Neural progenitor cell (in vitro differentiated cells): Measurements from ENCODE around the gene GALNT18. TPM values are rescaled to one million over a fixed set of nuclear protein-coding genes. Genes with fewer than 3 reads are reported as not detected.

Source experiments
- DNase-seq: peaks from one replicate; pipeline ENCODE4 v3.0.0-alpha.2; 2016; ENCODE audit warnings: low spot score
- H2AFZ ChIP-seq: fragments of 200-600 bp; sonication (generic); replicated peaks from 2 replicates; pipeline ENCODE4 v1.6.1; 2016; ENCODE audit warnings: antibody characterized with exemption
- H3F3A ChIP-seq: fragments of 200-600 bp; sonication (generic); 2 replicates; pipeline ENCODE4 v1.6.1; 2016; ENCODE audit warnings: antibody characterized with exemption, low read depth
- H3K27ac ChIP-seq: fragments of 200-600 bp; sonication (generic); 2 replicates; pipeline ENCODE4 v1.5.1; 2016; ENCODE audit warnings: mild to moderate bottlenecking
- H3K27me3 ChIP-seq: fragments of 200-600 bp; sonication (generic); 2 replicates; pipeline ENCODE4 v1.6.1; 2016; ENCODE audit warnings: mild to moderate bottlenecking, moderate library complexity
- H3K36me3 ChIP-seq: fragments of 200-600 bp; sonication (generic); 2 replicates; pipeline ENCODE4 v1.5.1; 2016
- H3K4me1 ChIP-seq: fragments of 200-600 bp; sonication (generic); 2 replicates; pipeline ENCODE4 v1.6.1; 2016; ENCODE audit warnings: mixed run types
- H3K4me2 ChIP-seq: fragments of 200-600 bp; sonication (generic); 2 replicates; pipeline ENCODE4 v1.6.1; 2016
- H3K4me3 ChIP-seq: fragments of 200-600 bp; sonication (generic); 2 replicates; pipeline ENCODE4 v1.5.1; 2016
- H3K79me2 ChIP-seq: fragments of 200-600 bp; sonication (generic); 2 replicates; pipeline ENCODE4 v1.6.1; 2016; ENCODE audit warnings: low read depth
- H3K9ac ChIP-seq: fragments of 200-600 bp; sonication (generic); 2 replicates; pipeline ENCODE4 v1.6.1; 2016
- H3K9me3 ChIP-seq: fragments of 200-600 bp; sonication (generic); 2 replicates; pipeline ENCODE4 v1.5.1; 2016; ENCODE audit warnings: low read depth
- H4K20me1 ChIP-seq: fragments of 200-600 bp; sonication (generic); 2 replicates; pipeline ENCODE4 v1.6.1; 2016; ENCODE audit warnings: low read depth
- H3K27ac Mint-ChIP-seq: 3 replicates; pipeline ENCODE4 v1.8.0; 2021; ENCODE audit warnings: mixed read lengths
- H3K27me3 Mint-ChIP-seq: 2 replicates; pipeline ENCODE4 v1.8.0; 2022; ENCODE audit warnings: low read depth, mild to moderate bottlenecking, inconsistent platforms, moderate library complexity, mixed read lengths; ENCODE audit not compliant: insufficient read depth
- H3K36me3 Mint-ChIP-seq: 3 replicates; pipeline ENCODE4 v1.8.0; 2021; ENCODE audit warnings: mixed read lengths
- H3K4me1 Mint-ChIP-seq: 3 replicates; pipeline ENCODE4 v1.8.0; 2021; ENCODE audit warnings: mixed read lengths
- H3K4me3 Mint-ChIP-seq: 3 replicates; pipeline ENCODE4 v1.8.0; 2021; ENCODE audit warnings: mild to moderate bottlenecking, moderate library complexity, mixed read lengths
- H3K9me3 Mint-ChIP-seq: 3 replicates; pipeline ENCODE4 v1.8.0; 2020; ENCODE audit warnings: mixed read lengths
- EZH2 ChIP-seq: fragments of 200-600 bp; sonication (generic); IDR thresholded peaks from 2 replicates; pipeline ENCODE4 v1.6.1; 2017; ENCODE audit warnings: antibody characterized with exemption, mild to moderate bottlenecking, moderate library complexity
- EZH2phosphoT487 ChIP-seq: fragments of 200-600 bp; sonication (generic); IDR thresholded peaks from 2 replicates; pipeline ENCODE4 v1.6.1; 2017; ENCODE audit warnings: antibody characterized with exemption
- total RNA-seq: library from RNA; depleted of rRNA; stranded (reverse); fragments of >200 nt; gene quantifications from 2 replicates; pipeline ENCODE4 v1.2.3, GENCODE V29; 2015; ENCODE audit warnings: low replicate concordance
- TF ChIP-seq, protein P1 (sequence below): fragments of 200-600 bp; sonication (generic); IDR thresholded peaks from 2 replicates; pipeline ENCODE4 v1.5.1; 2017; ENCODE audit warnings: antibody characterized with exemption, mild to moderate bottlenecking

Gene GALNT18
- total RNA-seq, 1 donor from 2014 or later = 2.4 TPM

DNA sequence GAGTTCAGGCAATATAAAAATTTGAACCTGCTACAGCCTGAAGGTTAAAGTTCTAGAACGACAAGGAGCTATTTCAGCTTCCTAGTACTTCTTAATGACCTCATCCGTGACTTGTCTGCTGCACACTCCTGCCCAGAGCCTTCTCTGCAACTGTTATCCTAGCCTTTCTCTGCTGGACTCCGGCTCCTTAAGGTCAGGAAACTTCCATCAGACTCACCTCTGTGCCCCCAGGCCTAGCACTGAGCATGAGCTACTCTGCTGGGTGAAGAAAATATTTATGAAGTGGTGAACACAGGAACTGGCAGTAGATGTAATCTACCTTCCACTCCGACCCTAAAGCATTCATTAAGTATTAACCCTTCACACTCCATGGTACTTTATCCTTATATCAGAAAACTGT lies 287.2 kb downstream of the GALNT18 start:
- H3K9me3 ChIP-seq = no peaks in the 10 kb centered on the region
- no peak for DNase-seq
- no peaks in the 10 kb centered on the region for H3K36me3 Mint-ChIP-seq
- TF ChIP-seq EZH2phosphoT487 = no peak
- TF ChIP-seq, protein P1, sequence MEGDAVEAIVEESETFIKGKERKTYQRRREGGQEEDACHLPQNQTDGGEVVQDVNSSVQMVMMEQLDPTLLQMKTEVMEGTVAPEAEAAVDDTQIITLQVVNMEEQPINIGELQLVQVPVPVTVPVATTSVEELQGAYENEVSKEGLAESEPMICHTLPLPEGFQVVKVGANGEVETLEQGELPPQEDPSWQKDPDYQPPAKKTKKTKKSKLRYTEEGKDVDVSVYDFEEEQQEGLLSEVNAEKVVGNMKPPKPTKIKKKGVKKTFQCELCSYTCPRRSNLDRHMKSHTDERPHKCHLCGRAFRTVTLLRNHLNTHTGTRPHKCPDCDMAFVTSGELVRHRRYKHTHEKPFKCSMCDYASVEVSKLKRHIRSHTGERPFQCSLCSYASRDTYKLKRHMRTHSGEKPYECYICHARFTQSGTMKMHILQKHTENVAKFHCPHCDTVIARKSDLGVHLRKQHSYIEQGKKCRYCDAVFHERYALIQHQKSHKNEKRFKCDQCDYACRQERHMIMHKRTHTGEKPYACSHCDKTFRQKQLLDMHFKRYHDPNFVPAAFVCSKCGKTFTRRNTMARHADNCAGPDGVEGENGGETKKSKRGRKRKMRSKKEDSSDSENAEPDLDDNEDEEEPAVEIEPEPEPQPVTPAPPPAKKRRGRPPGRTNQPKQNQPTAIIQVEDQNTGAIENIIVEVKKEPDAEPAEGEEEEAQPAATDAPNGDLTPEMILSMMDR = no peak
- no peak for TF ChIP-seq EZH2
- H3K4me2 ChIP-seq = no peak overlapping the region
- no peak overlapping the region for H3K27ac Mint-ChIP-seq
- no peaks in the 10 kb centered on the region for H3K4me1 ChIP-seq
- H3F3A ChIP-seq = no peaks in the 10 kb centered on the region
- no peak overlapping the region for H3K27ac ChIP-seq
- peaks cover 27% of the 10 kb centered on the region for H3K4me1 Mint-ChIP-seq
- H3K9ac ChIP-seq = no peak overlapping the region
- no peaks in the 10 kb centered on the region for H3K36me3 ChIP-seq
- peaks cover 2% of the 10 kb centered on the region for H3K27me3 Mint-ChIP-seq
- H3K79me2 ChIP-seq = no peaks in the 10 kb centered on the region
- H2AFZ ChIP-seq = no peak overlapping the region
- no peak overlapping the region for H3K4me3 Mint-ChIP-seq
- no peaks in the 10 kb centered on the region for H3K27me3 ChIP-seq
- H3K9me3 Mint-ChIP-seq = no peaks in the 10 kb centered on the region
- no peaks in the 10 kb centered on the region for H4K20me1 ChIP-seq
- H3K4me3 ChIP-seq = no peak overlapping the region

DNA sequence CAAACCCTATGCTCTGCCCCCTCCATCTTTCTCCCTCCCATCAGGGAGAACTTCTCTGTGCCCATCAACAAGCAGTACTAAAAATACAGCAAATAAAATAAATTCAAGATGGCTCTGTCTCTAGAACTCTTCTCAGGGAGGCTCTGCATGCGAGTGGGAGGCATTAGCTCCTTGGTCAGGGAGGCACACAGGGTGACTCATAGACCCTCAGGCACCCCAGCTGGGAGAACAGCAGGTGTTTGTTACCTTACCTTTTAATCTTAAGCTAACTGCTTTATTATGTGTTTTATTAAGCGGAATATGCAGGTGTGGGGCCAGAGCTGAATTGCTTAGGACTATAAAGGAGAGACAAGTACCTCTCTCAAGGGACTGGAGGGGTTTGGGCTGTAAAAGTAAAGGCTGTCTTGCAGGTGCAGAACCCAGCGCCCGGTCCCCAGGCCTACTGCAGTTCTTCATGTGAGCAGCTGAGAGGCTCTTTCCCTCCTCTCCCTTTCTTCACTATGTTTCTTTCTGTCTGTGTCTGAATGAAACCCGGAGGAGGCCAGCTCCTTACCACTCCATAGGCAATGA lies 289.6 kb downstream of the GALNT18 start:
- Mint-ChIP-seq H3K4me1 (peaks cover 23% of the 10 kb centered on the region), H3K27me3 (peaks cover 2% of the 10 kb centered on the region), H3K9me3 (no peaks in the 10 kb centered on the region), H3K4me3 (no peak overlapping the region), H3K36me3 (no peaks in the 10 kb centered on the region), H3K27ac (no peak overlapping the region)
- Histone ChIP-seq H3K27me3 (no peaks in the 10 kb centered on the region), H2AFZ (no peak overlapping the region), H3K4me3 (no peak overlapping the region), H3K79me2 (no peaks in the 10 kb centered on the region), H3K9ac (no peak overlapping the region), H3K4me1 (no peaks in the 10 kb centered on the region), H4K20me1 (no peaks in the 10 kb centered on the region), H3F3A (no peaks in the 10 kb centered on the region), H3K27ac (no peak overlapping the region), H3K9me3 (no peaks in the 10 kb centered on the region), H3K4me2 (no peak overlapping the region), H3K36me3 (no peaks in the 10 kb centered on the region)
- DNase-seq = no peak
- TF ChIP-seq EZH2 (no peak), EZH2phosphoT487 (no peak)
- TF ChIP-seq, protein P1 = no peak

DNA sequence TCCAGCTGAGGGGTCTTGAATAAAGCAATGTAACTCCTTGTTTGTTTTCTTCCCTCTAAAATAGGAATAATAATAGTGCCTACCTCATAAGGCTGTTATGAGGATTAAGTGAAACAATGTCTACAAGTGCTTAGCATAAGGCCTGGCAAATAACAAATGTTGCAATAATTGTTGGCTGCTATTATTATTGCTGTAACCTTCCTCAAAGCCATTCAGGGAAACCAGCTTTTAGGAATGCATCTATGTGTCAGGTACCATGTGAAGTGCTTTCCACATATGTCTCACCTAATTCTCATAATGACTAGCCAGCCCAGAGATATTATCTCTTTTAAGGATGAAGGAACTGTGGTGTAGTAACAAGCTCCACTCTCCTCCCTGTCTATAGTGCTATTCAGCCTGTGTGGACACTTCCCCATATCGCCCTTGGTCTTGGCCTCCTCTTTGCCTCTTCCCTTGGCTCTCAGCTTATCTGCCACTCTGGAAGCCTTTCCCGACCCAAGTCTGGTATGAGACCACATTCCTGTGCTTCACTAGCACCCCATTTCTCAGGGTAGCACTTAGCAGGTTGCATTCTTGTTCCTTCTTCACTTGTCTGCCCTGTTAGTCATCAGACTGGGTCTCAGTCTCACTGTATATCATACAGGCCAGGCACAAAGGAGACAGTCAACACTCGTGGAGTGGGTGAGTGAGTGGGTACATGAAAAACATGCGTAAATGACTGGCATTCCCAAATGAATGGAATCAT lies 292.6 kb downstream of the GALNT18 start:
- no peak for TF ChIP-seq EZH2phosphoT487
- TF ChIP-seq EZH2 = no peak
- TF ChIP-seq, protein P1 = no peak
- no peaks in the 10 kb centered on the region for H3K79me2 ChIP-seq
- no peak overlapping the region for H3K4me3 ChIP-seq
- no peak for DNase-seq
- Mint-ChIP-seq H3K4me3 (no peak overlapping the region), H3K4me1 (peaks cover 7% of the 10 kb centered on the region), H3K27me3 (no peaks in the 10 kb centered on the region), H3K27ac (no peak overlapping the region), H3K9me3 (no peaks in the 10 kb centered on the region), H3K36me3 (peaks cover 2% of the 10 kb centered on the region)
- H3K27me3 ChIP-seq = no peaks in the 10 kb centered on the region
- H3K4me2 ChIP-seq = no peak overlapping the region
- H3K9ac ChIP-seq = no peak overlapping the region
- no peaks in the 10 kb centered on the region for H3K36me3 ChIP-seq
- H3K27ac ChIP-seq = no peak overlapping the region
- no peaks in the 10 kb centered on the region for H4K20me1 ChIP-seq
- H3K9me3 ChIP-seq = no peaks in the 10 kb centered on the region
- no peaks in the 10 kb centered on the region for H3F3A ChIP-seq
- H3K4me1 ChIP-seq = no peaks in the 10 kb centered on the region
- H2AFZ ChIP-seq = no peak overlapping the region
